LoVo (cell line): ENCODE data around the gene TRAIP.
A peak's percentile ranks its signal among the peaks of the same experiment; 100 is the strongest.

Source experiments
- DNase-seq: peaks from one replicate; pipeline ENCODE4 v3.0.0-alpha.2; 2016; ENCODE audit warnings: low spot score

TRAIP gene

DNA sequence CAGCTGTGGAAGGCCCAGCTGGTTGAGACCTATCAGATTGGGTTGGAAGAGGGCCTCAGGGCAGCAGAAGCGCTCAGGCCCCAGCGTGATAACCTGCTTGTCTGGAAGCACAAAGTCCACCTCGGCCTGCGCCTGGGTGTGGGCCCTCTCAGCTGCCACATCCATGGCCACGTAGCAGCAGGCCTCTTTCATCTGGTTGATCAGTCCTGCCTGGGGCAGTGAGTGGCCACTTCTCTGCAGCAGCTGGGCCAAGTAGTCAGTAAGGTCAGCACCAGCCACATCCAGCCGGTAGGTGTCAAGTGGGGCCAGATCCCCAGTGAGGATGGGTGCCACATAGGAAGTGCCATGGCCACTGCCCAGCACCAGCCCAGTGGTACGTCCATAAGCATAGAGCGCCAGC lies 17.3 kb upstream of the TRAIP start:
- no peak for DNase-seq

DNA sequence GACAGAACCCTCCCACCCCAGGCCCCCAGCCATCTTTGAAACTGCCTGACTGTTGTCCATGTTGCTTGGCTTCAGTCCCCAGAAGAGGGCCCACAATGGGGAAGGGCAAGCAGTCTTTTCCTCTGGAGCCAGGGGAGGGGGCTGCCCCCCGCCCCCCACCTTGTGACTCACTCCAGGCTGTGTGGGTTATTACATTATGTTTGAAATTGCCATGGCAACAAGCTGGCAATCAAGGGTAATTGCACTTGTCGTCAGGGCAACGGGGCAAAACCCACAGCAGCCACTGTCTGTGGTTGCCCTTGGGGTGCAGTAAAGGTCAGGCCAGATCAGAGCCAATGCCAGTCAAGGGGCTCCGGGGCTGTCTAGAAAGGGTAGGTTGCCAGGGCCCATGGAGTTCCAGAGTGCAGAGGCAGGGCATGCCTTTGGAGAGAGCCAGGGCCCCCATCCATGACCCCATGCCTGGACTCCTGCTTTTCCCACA lies 16.5 kb upstream of the TRAIP start:
- DNase-seq = no peak

DNA sequence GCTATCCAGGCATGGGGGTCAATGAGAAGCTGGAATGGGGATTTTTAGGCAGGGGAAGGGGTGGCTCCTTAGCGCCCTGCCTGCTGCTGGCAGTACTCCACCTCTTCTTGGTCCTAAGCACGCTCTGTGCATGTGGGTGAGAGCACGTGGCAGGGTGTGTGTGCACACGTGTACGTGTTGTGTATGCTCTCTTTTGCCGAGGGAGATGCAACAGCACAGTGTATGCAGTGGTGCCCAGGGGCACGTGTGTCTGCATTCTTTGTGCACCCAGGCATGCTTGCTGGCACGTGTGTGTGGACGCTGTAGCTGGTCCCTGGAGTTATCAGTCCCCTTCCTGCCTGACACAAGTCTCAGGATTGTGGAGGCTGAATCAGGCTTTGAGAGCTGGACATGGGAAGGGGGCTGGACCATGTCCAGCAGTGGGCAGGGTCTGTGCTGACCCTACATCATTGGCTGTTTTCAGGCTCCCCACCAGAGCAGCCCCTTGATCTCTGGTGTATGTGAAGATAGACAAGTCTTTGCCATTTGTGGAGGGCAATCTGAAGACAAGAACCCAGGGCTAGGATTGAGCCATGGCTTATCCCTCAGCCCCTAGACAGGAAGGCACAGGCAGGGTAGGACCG lies 15.3 kb upstream of the TRAIP start:
- no peak for DNase-seq

- DNase-seq = peak; percentile 14
Measured at GRCh38 chr3:49869525-49870126, 13.3 kb upstream of the TRAIP start, which contains the start of gene CAMKV. TSS of gene CAMKV (minus strand) at chr3:49869906. CDS start at chr3:49862388, 7,518 bp downstream.

GRCh38 chr3:49868862-49869466 lies 12.6 kb upstream of the TRAIP start:
- no peak for DNase-seq

DNA sequence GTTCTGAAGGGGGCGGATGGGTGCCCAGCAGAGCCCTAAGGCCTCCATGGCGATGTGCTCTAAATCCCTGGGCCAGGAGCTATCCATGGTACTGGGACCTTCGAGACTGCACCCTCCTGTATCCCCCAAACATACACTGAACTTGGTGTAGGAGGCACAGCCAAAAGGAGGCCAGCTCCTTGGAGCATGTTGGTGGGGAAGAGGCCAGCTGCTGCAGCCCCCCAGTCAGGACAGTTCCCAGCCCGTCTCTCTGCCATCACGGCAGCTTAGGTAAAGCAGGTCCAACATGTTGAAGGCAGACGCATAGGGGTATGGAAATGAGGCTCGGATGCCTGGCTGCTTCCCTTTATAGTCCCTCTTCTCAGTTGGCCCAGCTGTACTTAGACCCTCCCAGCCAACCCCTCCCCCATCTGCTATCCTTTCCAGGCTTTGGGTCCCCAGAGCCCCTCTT lies 11.5 kb upstream of the TRAIP start:
- DNase-seq = no peak

DNA sequence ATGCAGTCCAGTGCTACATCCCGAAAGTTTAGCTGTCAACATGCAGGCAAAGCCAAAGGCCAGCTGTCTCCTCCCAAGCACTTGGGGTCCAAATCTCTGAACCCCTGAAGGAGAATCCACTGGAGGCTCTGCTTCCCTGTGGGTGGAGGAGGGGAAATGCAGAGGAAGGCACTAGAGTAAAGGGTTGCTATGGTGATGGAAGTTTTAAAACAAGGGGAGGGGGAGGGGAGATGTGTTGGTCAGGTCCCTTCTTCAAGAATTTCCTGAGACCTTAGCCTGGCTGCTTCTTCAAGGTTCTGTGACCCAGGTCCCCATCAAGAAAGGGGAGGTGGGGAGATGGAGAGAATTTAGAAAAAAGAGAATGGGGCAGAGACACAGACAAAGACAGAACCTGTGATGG lies 11.0 kb upstream of the TRAIP start:
- no peak for DNase-seq

DNA sequence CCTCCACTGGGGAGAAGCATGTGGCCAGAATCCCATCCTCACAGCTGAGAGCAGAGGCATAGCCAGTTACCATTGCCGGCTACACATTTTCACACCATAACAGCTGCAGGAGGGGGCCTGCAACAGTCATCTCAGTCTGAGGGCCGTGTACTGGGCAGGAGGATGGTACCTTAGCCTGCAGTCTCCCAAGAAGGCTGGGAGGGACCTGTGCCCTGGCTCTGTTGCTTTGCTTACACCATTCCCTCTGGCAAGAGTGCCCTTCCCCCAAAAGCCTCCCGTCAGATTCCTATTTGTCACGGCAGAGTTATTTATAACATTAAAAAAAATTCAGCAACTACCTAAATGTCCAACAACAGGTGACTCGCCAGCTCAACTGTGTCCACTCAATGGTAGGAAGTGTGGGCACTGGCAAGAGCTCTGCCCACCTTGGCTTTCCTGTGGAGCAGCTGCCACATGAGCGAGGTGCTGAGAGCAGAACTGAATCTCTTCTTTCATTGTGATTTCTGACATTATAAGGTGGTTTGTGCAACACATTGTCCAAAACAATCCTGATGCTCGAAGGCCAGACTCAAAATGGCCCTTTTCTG lies 8.9 kb upstream of the TRAIP start:
- DNase-seq = no peak

DNA sequence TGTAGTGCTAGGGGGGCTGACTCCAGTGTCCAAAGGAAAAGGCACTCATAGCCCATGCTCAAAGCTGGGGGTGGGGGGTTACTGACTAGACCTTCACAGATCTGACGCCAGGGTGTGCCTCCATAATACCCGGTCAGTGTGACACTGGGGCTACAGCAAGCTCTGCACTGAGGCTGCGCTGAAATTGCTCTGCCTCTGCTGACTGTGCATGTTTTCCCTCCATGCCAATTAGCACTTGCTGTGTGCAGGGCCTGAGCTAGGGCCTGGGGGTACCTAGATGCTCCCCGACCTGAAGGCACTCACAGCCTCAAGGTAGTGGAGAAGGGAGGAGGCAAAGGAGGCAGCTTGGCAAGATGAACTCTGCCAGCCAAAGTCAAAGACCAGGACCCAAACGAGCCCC lies 8.1 kb upstream of the TRAIP start:
- DNase-seq = no peak

DNA sequence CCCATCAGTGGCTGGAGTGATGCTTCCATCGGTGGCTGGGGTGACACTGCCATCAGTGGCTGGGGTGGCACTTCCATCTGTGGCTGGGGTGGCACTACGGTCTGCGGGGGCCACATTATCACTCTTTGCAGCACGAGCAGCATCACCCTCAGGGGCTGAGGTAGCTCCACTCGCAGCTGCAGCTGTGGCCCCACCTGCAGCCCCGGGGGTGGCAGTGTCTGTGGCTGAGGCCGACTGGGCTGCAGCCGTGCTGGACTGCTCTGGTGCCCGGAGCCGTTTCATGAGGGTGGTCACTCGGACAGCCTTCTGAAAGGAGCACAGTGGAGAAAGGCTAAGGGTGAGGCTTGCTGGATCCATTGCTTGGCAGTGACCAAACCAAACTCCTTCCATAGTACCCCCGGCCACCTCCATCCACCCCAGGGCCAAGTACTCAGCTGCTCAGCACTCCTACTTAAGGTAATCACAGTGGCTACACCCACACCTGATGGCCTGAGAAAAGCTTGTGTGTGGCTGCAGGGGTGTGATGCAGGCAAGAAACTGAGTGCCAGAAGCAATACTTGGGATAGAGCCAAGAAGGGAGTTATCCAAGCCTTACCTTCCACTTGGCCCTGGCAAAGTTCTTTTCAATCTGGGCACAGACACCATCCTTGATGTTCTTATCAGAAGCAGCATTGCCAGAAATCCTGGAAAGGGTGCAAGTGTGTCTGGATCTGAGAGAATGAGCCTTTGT lies 3.4 kb upstream of the TRAIP start:
- no peak for DNase-seq

DNA sequence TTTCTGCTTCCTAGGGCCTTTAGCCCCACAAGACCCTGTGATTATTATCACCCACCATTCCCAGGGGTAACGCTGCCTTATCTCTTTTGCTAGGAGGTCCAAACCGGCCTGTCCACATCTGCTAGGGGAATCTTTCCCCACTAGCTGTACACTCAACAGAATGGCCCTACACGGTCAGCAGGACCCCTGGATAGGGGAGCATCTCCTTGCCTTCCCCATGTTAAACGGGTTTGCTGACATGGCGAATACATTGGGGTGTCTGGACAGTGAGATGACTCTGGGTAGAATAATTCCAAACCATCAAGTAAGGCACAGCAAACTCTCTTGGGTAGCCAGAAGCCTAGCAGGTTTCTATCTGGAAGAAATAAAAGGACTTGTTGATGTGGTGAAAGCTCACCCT lies 702 bp downstream of the TRAIP start:
- DNase-seq = no peak

DNA sequence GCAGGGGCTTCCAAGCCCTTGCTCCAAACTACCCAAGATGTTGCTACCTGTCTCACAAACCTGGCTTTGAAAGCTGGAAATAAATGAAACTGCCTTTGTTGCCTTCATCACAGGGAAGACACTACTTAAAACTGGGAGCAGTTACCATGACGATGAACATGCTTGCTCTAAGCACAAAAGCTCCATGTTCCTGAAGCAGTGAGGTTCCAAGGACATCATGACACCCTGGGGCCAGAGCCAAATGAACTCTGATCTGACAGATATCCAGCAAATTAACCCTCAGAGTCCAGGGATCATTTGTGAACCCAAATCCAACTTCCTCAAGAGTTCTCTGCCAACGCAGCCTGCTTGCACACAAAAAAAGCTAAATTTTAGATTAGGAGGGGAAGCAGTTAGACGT lies 10.7 kb downstream of the TRAIP start:
- no peak for DNase-seq

- DNase-seq = no peak
Measured at GRCh38 chr3:49844464-49845183, 11.7 kb downstream of the TRAIP start.

DNA sequence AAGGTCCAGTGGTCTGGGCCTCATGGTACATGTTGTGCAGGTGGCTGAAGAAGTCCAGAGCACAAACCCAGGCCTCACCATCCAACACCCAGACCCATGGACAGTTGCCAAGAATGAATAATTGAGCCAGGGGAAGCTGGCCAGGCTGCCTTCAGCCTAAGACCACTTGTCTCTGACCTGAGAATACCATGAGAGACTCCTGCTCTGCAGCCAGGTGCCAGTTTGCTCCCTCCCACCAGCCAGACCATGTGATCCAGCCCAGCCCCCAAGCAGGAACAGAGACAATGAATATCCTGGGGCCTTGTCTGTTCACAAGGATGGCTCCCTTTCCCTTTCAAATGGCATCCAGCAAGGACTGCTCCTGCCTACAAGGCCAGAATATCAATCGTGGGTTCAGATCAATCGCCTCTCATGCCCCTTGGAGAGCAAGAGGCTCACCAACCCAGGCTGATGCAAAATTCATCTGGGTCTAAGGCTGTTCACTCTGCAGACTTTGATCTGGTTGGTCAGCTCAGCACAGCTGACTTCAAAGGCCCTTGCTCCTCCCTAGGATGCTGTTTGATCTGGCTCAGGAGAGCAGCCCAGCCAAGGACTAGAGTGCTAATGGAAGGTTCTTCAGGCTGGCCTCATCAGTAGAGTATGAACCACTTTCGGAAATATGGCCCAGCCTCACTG lies 13.4 kb downstream of the TRAIP start:
- no peak for DNase-seq

DNA sequence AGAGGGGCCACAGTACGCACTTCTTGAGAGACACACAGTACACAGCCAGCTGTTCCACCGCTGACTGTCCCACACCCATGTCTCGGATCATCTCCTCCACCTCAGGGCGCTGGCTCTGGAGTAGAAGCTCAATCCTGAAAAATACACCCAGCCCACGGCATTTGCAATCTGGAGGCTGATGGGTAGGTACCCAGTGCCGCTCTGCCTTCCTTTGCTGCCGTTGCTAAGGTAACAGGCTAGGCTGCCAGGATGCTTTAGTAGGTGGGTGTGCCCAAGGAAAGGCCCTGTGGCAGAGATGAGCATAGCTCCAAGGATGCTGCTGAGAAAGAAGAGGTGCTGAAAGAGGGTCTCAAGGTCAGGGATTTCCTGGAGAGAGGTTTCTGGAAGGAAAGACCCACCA lies 14.6 kb downstream of the TRAIP start:
- DNase-seq = no peak

DNA sequence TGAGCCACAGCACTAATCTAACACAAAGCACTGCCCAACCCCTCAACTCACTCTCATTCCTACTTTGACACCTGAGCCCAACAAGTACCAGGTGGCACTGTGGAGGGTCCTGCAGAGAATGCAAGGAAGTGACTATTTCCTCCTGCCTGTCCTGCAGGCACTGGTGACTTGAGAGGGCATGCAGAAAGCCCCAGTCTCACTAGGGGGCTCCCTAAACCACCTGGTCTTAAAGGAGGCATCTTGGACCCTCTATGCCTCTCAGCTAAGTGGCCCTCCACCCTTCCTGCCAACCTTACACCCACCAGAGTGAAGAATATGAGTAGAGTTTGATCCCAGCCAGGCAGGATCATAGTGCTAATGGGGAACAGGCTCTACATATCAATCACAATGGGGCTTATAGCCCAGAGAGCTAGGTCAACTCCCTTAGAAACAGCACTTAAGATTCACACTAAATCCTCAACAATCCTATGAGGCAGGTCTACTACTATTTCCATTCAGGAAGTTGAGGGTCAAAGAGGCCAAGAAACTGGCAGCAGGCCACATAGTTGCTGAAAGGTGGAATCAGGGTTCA lies 15.2 kb downstream of the TRAIP start:
- no peak for DNase-seq

- DNase-seq = no peak
Measured at GRCh38 chr3:49840388-49840787, 16.0 kb downstream of the TRAIP start.

DNA sequence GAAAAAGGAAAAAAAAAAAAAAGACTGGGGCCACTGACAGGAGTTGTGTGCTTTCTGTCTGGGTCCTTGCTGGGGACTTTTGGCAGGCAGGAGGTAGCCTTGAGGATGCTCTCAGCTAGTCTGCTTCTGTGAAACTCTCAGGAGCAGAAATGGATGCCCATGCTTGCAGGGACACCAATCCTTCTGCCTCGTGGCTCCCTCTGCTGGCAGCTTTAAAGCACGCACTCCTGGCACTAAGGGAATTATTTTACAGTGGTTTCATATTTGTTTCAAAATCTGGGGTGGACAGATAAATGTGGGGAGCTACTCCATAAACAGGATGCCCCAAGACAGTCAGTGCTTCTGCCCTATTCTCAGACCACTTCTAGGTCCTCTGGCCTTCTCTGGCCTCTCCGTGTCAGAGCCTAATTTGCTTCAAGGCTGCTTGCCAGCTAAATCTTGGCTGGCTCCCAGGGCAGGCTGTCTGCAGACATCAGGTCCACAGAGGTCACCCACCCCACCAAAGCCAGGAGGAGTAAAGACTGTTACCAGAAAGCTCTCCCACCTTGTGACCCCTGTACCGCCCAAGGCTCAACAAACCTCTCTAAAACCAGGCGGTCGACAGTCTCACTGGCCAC lies 17.1 kb downstream of the TRAIP start:
- DNase-seq = peak; percentile 71

DNA sequence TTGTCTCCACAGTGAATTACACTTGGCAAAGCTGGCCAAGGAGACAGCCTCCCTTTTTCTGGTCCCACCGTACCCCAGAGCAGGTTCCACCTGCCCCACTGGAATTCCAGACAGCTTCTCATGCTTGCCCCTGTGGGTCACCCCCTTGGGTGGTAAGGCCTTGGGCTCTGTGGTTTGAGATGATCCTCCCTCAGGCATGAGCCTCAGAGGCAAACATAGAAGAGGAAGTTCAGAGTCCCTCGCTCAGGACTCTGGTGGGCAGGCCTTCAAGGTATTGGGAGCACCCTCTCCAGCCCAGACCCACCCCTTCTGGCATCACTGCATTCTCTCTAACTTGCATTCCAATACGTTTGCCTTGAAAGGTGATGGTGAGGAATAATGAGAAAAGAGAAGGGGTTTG lies 25.0 kb downstream of the TRAIP start:
- no peak for DNase-seq

DNA sequence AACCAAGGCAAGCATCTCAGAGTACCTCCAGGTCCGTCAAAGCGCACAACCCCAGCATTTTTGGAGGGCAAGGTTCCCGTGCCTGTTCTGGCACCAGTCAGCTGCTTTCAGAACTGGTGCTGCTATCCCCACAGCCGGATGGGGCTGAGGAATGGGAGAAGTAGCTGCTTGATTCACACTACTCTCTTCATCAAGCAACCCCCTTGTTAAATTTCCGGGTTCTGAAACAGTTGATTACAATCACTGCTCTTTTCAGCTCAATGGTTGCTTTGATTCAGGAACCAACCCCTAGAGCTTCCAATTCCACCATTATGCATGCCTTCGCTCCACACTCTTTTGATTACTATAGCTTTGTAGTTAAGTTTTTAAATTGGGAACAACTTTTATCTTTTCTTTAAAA lies 30.3 kb downstream of the TRAIP start:
- DNase-seq = no peak
